NCI-H2029 treated with DMSO at 0.1 percent for 48 hours (cell line): ENCODE data around the gene ATP11A.

Experiments used
- DNase-seq: peaks from one replicate; lab custom pipeline; 2025; lab: John Stamatoyannopoulos, UW

The ATP11A gene

DNA sequence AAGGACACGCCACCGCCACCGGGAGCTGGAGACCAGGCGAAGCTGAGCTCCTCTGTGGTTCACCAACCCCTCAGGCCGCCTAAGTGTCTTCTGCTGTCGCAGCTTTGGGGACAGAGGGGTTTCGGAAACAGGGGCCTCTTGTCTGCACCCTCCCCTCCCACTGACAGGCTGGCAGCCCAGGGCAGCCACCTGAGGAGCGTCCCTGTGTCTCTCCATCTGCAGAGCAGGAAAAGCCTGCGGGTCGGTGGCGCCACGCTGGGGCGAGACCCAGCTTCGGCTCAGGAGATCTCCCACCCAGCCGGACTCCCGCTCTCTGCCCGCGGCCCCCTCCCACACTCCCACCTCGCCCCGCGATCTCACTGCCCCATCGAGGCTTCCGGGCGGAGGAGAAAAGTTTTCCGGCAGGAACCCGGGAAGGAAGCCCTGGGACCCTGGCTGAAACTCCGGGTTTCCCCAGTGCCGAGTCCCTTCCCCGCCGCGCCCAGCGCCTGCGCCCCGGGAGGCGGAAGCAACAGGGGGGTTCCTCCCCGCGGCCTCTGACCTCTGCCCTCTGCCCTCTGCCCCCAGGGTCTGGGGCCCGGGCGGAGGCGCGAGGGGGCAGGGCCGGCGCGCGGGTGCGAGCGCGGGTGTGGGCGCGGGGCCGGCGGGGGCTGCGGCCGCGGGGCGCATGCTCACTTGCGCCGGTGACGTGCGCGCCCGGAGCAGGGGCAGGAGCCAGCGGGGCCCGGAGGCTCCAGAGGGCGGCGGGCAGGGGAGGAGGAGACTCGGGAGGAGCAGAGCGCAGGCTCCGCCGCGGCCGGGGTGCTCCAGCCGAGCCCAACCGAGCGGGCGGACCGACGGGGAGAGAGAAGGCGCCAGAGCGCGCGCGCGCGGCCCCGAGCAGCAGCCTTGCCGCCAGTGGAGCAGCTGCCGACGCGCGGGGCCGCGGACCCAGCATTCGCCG is at the start of gene ATP11A:
TSS of gene ATP11A (plus strand) at position 736 of the 943 bp plus-strand sequence. CDS start 379 bp downstream, outside the sequence.
- no peak for DNase-seq

DNA sequence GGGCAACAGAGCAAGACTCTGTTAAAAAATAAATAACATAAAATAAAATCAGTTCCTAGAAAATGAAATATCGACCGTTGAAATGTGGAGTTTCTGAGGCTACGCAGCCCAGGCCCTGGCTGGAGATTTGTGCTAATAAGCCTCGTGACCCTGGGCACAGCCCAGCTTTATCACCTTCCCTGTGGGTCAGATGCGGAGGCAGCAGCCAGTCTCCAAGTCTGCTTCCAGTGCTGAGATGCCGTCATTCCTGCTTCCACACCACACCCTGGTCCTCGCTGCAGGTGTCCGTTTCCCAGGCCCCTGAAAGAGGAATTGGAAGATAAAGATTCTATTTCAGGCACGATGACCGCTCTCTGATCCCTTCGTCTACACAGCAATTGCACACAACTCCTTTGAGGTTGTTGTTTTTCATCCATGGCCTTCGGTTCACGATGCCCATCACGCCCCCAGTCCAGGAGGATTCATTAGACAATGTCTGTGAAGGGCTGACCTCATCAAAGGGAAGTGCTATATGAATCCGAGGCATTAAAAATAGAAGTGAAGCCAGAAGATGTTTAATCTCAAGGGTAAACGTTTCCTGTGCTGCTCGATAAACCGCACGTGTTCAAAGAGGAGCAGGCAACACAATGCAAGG is 48.3 kb upstream of the ATP11A start:
- no peak for DNase-seq

DNA sequence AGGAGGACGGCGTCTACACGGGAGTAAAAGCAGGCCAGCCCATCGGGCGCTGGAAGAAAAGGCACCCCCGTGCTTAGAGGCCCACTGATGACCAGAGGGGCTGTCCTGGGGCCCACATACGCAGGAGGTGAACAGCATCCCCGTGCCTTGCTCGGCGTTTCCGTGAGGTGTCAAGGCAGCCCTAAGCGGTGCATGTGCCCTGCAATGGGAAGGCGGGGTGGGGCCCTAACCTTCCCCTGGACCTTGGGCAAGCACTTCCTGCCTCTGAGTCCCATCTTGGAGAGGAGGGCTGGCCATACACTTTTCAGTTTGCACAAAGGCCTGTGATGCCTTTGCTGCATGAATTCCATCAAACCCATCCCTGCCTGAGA is 47.8 kb upstream of the ATP11A start:
- DNase-seq: no peak

DNA sequence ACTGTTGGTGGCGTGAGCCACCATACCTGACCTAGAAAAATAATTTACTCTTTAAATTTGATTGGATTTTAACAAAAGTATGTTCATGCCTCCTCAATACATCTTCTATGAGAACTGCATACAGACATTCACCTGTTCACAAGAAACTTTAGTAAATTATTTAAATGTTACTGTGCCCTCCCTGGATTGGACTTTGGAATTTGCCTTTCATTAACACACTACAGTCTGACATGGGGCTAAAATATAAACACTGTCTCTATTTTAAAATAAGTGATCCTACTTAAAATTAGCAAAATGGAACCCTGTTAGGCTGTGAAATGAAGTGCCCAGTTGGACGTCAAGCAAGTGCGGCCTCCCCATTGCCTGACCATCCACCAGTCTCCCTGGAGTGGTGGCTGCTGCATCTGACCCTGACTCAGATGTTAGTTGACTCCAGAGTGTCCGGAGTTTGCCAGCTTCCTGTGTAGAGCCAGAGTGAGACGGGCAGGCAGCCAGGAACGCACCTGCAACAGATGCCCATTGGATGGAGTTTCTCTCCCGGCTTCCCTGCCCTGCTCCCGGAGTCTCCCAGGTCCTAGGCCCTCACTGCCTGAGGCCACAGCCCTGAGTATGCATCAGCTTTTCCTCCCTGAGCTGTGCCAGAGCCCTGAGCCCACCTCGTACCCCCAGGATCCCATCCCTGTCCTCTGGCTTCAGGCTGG is 45.9 kb upstream of the ATP11A start:
- peak; percentile 45 for DNase-seq

DNA sequence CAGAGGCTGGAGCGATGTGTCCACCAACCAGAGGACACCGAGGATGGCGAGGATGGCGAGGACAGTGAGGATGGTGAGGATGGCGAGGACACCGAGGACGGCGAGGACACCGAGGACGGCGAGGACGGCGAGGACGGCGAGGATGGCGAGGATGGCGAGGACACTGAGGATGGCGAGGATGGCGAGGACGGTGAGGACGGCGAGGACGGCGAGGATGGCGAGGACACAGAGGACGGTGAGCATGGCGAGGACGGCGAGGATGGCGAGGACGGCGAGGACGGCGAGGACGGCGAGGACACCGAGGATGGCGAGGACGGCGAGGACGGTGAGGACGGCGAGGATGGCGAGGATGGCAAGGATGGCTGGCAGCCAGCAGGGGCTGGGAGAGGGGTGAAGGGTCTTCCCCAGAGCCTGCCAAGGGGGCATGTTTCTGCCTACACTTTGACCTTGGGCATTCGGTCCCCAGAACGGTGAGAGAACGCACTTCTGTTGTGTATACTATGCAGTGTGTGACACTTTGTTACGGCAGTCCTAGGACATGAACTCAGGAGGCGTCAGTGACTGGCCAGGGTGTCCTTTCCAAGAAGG is 44.4 kb upstream of the ATP11A start:
- no peak for DNase-seq

DNA sequence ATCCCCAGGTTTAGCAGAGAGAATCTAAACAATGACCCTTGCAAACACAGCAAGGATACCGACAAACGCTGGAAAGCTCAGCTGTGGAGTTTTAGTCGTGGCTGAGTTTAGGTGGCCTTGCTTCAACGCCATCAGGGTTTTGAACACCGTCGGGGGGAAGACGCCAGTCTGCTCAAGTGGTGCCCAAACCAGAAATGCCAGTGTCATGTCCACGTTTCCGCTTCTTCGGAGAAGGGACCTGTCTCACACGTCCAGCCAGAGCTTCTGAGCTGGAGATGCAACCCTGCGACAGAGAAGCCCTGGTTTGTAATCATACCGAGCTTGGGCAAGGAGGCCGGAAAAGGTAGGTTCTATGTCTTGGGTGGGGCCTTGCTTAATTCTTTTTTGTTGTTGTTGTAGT is 42.6 kb upstream of the ATP11A start:
- DNase-seq: no peak

DNA sequence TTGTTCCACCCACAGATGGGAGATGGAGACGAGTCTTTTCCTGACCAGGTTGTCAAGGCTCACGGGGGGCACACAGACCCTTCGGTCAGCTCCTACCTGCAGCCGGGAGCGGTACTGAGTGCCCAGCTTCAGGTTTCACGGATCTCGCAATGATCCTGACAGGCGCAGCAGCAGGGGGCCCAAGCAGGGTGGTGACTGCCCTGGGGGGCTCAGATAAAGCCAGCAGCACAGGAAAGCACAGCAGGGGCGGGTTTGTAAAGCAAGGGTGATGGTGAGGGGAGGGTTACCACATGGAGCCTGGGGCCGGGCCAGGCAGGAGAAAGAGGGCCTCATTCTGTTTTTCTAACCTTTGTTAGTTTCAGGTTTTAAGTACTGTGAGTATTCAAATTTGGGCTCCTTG is 41.7 kb upstream of the ATP11A start:
- DNase-seq: no peak

DNA sequence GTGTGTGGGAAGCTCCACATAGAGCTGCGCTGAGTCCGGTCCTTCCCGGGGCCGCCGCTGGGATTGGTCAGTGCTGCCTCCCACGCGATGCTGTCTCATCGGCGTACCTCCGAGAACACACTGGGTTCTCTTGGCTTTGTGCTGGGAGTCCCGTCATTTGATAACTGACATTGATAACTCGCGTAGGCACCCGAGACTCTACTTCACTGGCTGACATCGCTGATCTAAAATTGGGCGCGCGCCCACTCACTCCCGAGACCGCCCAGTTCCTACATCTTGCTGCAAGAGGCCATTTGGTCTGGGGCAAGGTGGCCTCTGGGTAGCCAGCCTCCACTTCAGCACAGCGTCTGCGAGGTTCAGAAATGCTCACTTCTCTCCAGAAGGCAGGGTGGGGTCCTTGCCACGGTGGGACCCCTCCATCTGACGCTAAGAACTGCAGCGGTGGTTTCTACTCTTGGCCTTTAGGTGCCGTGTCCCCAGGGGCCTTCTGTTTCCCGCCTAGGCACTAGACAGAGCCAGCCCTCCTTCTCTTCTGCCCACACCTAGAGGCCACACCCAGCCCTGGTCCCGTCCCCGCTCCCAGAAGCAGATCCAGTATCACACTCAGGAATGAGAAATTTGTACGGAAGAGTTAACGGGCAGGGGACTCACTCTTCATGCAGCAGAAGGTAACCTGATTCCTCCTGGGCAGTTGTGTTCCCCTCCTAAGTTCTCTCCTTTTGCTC is 40.7 kb upstream of the ATP11A start:
- DNase-seq: no peak

DNA sequence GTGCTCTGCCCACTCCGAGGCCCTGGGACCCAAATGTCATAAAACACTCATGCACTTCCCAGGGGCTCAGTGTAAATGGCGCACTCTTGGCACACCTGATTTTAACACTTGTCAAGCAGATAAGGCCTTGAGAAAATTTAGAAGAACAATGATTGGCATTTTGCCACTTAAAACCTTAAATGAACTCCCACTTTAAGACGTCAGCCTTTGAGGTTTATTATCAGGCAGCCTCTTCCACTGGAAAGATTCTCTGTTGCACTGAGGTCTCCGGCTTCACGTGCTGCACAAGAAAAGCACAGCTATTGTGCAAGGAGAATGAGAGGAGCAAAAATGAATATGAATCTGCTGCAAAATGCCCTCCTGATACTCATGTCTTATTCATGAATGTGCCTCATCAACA is 38.5 kb upstream of the ATP11A start:
- no peak for DNase-seq

DNA sequence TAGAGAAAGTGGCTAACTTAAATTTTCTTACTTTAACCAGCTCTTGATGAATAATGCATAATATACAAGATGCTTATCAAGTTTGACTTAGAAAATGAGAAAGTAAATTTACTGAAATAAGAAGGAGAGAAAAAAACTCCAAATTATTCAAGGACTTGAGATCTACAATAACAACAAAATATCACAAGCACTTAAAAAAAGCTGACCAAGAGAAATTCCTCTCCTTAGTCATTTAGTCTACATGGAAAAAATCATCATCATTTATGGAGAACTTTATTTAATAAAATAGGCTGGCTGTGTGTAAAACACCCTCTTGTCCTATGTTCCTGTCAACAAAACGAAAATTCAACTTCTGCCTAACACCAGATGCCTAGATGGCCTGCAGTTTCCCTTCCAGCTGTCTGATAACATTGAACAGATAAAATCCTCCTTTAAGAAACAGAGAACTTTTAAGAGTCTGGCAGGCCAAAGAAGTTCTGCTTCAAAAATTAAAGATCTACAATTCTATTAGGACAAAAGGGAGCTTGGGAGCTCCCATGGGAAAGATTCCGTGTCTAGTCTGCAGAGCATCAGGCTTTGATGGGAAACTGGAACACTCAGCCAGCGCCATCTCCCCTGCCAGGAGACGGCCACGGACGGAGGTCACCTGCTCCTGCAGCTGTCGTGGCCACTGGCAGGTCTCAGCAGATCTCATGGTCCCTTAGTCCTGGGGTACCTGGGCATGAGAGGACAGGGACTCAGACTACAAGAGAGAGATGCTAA is 37.9 kb upstream of the ATP11A start:
- no peak for DNase-seq

DNA sequence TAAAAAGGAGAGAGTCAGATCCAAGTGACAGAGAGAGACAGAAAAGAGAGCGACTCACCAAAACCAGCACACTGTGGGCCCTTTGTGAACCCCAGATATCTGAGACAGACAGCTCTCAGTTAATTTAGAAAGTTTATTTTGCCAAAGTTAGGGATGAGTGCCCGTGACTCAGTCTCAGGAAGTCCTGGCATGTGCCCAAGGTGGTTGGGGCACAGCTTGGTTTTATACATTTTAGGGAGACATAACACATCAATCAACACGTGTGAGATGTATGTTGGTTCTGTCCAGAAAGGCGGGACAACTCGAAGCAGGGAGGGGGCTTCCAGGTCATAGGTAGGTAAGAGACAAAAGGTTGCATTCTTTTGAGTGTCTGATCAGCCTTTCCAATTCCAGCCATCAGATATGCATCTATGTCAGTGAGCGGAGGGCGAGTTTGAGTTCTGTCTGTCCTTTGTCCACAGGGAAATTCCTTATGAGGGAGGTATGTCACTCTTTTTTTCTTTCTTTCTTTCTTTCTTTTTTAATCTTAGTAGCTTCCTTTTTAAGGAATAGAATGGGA is 37.2 kb upstream of the ATP11A start:
- no peak for DNase-seq

DNA sequence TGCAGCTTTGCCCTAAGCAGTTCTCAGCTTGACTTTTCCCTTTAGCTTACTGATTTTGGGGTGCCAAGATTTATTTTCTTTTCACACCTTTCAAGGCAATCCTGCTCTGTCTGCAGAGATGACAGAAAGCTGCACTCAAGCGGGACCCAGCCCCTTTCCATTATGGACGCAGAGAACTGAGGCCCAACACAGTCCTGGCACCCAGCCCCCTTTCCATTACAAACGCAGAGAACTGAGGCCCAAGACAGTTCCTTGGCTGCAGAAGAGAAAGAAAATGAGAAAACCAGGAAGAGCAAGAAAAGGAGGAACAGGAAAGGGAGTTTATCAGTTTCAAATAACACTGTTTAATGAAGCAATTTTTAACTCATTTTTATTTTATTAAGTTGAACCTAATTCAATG is 36.8 kb upstream of the ATP11A start:
- no peak for DNase-seq

DNA sequence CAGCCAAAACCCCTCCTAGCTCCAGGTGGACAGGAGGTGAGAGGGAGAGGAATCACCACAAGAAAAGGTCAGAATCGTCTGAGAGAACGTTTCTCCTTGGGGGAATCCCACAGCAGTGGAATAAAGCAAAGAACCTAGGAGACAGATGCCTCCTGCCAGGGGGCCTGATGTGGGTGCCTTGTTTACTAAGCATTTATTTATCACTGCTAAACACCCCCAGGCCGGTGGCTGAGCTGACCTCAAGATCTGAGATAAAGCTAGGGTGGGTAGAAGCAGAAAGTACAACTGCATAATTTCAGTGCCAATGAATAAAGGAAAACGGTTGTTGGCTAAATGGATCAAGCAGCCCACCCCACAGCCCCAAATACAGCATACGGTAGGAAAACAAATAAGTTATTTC is 33.9 kb upstream of the ATP11A start:
- DNase-seq: no peak

DNA sequence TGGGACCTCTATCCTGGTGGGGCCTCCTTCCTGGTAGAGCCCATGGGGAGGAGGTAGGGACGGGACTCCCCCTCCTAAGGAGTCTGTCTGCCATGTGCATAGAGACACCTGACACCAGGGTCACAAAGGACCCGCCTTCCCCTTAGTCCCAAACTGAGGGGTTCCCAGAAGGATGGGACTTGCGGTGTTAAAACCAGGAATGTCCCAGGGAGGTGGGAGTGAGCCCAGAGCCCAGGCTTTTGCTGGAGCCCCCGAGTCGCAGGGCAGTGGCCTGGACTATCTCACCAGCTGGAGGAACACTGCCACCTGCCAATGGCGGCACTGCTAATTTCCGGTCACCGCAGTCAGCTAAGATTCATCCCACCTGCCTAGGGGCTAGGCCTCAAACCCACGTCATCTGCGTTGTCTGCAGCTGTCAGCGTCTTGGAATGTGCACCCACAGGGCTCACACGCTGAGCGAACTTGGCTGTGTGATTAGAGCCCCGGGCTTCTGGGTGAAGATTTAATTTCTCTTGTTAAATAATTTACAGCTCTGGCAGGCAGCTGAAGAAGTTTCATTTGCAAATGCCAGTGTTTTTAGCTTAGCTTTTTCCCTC is 31.9 kb upstream of the ATP11A start:
- no peak for DNase-seq

DNA sequence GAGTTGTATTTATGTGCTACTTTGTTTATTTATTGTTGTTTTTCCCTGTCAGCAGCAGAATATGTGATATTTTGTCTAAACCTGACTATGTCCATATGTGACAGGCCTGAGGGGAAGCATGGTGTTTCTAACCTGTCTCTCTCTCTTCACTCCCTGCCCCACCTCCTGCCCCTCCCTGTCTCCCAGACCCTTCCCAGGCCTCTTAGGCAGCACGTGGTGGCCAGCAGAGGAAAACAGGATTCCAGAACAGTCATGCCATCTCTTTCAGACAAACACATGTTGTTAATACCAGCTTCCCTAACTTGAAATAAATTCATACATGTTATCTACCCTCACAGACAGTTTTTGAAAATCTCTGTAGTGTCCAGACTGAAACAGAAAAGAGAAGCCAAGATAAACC is 31.0 kb upstream of the ATP11A start:
- DNase-seq: no peak

DNA sequence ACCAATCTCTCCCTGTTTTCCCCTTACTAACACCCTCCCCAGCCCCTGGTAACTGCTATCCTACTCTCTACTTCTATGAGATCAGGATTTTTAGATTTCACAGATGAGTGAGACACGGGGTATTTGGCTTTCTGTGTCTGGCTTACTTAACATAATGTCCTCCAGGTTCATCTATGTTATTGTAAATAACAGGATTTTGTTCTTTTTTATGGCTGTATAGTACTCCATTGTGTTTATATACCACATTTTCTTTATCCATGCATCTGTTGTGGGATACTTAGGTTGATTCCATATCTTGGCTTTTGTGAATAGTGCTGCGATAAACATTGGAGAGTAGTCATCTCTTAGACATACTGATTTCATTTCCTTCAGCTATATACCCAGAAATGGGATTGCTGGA is 28.5 kb upstream of the ATP11A start:
- DNase-seq: no peak

DNA sequence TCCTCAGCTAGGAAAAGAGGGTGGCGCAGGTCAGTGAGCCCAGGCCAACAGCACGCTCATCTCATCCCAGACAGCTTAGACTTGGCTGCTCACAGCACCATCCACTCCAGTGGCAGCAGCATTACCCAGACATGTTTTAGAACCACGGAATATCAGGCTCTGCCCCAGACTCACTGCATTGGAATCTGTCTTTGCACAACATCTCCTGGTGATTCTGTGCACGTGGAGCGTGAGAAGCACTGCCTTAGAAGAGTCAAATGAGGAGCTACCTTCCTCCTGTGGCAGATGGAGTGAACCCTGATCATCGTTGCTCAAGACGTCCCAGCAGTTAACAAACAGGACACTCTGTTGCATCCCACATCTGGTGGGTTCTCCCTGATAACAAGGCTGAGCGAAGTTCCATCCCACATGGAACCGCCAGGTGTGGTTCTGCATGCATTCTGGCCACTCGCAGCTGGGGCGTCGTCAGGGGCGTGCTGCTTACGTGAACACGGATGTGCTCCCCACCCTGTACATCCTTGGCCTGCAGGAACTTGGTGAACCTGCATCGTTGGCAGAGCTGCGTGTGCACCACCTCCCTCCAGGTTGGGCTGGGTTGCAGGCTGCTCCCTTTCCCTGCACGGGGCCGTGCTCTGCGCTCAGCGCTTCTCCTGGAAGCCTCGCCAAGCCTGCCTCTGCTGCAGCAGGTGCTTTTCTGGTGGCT is 25.2 kb upstream of the ATP11A start:
- DNase-seq: no peak

DNA sequence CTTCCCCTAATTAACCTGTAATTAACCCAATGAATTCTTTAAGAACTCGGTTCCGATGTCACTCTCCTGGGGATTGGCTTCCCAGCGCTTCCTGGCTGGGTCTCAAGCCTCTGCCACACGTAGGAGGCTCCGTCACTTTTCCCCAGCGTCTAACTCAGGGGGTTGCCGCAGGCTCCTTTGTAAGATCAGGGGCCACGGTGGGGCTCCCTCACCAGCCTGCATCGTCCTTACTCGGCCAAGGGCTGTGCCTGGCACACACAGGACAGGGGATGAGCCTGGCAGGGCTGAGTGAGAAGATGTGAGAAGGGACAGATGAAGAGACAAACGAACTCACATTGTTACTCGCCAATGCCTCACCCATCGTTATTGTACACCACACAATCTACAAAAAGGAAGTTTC is 20.9 kb upstream of the ATP11A start:
- DNase-seq: no peak

DNA sequence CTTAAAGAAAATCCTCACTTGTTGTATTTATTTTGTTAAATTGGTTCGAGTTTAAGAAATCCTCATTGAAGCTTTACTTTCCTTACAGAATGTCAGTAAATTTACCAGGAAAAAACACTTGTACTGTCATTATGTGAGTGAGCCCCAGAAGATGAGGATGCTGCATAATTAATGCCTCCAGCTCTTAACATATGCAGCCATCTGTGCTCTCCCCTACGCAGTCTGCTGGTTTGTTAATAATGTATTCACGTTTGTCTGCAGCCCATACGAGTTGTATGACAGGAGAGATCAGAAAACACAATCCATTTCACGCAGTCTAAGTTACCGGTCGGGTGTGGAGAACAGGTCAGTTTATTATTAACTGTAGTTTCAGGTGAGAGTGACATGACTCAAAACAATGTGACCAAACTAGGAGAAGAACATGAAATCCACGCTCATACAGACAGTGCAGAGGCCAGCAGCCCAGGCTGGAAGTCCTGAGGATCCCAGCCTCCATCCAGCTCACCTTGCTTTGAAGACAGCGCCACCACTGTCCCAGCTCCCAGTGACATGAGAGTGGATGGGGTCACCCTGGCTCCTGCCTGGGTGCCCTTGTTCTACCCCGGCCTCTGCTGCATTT is 19.8 kb upstream of the ATP11A start:
- DNase-seq: no peak
